Breast epithelium (tissue), 4 donors: ENCODE measurements around the gene RBP3. TPM values are rescaled to one million over a fixed set of nuclear protein-coding genes. Genes with fewer than 3 reads are reported as not detected.
A peak's percentile ranks its signal among the peaks of the same experiment; 100 is the strongest.

Source experiments
- DNase-seq, 2 donors: peaks; one replicate each; pipeline ENCODE4 v3.0.0-alpha.2; 2019; ENCODE audit warnings: low spot score in 2 of 2
- H3K27ac ChIP-seq, 2 donors: fragments of 200-600 bp; sonication (generic) in 1 of 2; one replicate each; pipeline ENCODE4 v1.5.1; 2016 to 2019; ENCODE audit warnings: mild to moderate bottlenecking in 1 of 2
- H3K27me3 ChIP-seq, 2 donors: fragments of 200-600 bp; sonication (generic) in 1 of 2; one replicate each; pipeline versions ENCODE4 v1.5.1 to v1.6.0; 2017 to 2019; ENCODE audit warnings: control low read depth in 1 of 2, mild to moderate bottlenecking in 1 of 2
- H3K36me3 ChIP-seq: fragments of 200-600 bp; one replicate; pipeline ENCODE4 v1.5.1; 2019
- H3K4me1 ChIP-seq, 2 donors: fragments of 200-600 bp; sonication (generic); one replicate each; pipeline ENCODE4 v1.5.1; 2016 to 2019; ENCODE audit warnings: control low read depth in 1 of 2
- H3K4me3 ChIP-seq, 3 donors: fragments of 200-600 bp; sonication (generic); 1 replicate in 2 of 3; 2 replicates in 1 of 3; pipeline ENCODE4 v1.5.1; 2016 to 2019; ENCODE audit warnings: mild to moderate bottlenecking in 3 of 3, moderate library complexity in 2 of 3
- H3K9me3 ChIP-seq, 2 donors: fragments of 200-600 bp; sonication (generic) in 1 of 2; one replicate each; pipeline ENCODE4 v1.5.1; 2016 to 2019; ENCODE audit warnings: control low read depth in 1 of 2
- POLR2A ChIP-seq: fragments of 450-650 bp; IDR thresholded peaks from one replicate; pipeline ENCODE4 v1.6.1; 2016; ENCODE audit warnings: antibody characterized with exemption, mild to moderate bottlenecking, moderate library complexity
- POLR2AphosphoS5 ChIP-seq, 3 donors: sonication (generic); formaldehyde crosslinking; IDR thresholded peaks; one replicate each; pipeline ENCODE4 v1.6.1; 2017; ENCODE audit warnings: antibody characterized with exemption in 3 of 3
- intact Hi-C: fragments of 100-400 bp; cut with DNase I; formaldehyde crosslinking; loops from one replicate; pipeline ENCODE4 v1.15.1; 2023; ENCODE audit warnings: low total_unique reads
- total RNA-seq, 3 donors: library from RNA; depleted of rRNA; stranded (reverse); fragments of >200 nt; gene quantifications; one replicate each; pipeline ENCODE4 v1.1.0, GENCODE V29; 2016
- TF ChIP-seq, protein P1 (sequence below), 3 donors: fragments of 450-650 bp; IDR thresholded peaks; one replicate each; pipeline ENCODE4 v1.5.1; 2016 to 2017; ENCODE audit warnings: antibody characterized with exemption in 3 of 3, mild to moderate bottlenecking in 3 of 3, moderate library complexity in 3 of 3

Gene RBP3
- total RNA-seq, 3 donors from 2014 or later = not detected

DNA sequence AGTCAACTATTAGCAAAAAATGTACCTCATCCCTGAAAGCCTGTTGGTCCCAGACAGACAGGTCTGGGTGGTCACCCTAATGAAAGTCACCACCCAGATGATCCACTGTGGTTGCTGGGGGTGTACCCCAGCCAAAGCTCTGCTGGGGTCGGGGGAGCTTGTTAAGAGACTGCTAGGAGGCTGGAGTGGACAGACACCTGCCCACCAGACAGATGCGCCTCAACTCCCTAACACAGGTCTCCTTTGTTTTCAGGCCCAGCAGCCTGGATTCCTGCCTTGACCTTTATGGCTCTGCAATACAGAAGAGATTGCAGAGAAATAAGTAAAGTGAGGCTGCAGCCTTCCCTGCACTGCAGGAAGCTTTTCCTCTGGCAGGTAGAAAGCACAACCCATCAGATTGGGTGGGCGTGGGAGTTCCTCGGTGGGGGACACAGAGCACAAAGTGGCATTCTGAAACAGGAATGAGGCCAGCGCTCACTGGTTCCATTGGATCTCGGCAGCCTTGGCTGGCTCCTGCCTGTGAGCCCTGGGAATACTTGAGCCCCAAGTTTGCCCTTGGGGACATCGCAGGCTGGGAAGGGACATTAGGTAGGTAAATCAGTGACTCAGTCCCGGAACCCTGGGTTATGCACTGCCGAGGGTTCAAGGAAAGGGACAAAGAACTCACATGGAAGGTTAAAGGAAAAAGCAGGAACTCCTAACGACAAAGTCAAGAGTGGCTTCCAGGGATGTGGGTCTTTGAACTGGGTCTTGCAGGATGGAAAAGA is 53.9 kb downstream of the RBP3 start:
- no peak overlapping the region for H3K4me3 ChIP-seq
- intact Hi-C loops = no loop called here
- H3K27me3 ChIP-seq = no peaks in the 10 kb centered on the region
- DNase-seq = no peak
- no peaks in the 10 kb centered on the region for H3K36me3 ChIP-seq
- H3K9me3 ChIP-seq = no peaks in the 10 kb centered on the region
- H3K4me1 ChIP-seq = no peaks in the 10 kb centered on the region
- peak overlapping the region in 1 of 2 donors; percentile 61 for H3K27ac ChIP-seq
- TF ChIP-seq POLR2AphosphoS5 (IDR thresholded peaks at IDR 0.05) (no peak), POLR2A (no peak)
- TF ChIP-seq, protein P1, sequence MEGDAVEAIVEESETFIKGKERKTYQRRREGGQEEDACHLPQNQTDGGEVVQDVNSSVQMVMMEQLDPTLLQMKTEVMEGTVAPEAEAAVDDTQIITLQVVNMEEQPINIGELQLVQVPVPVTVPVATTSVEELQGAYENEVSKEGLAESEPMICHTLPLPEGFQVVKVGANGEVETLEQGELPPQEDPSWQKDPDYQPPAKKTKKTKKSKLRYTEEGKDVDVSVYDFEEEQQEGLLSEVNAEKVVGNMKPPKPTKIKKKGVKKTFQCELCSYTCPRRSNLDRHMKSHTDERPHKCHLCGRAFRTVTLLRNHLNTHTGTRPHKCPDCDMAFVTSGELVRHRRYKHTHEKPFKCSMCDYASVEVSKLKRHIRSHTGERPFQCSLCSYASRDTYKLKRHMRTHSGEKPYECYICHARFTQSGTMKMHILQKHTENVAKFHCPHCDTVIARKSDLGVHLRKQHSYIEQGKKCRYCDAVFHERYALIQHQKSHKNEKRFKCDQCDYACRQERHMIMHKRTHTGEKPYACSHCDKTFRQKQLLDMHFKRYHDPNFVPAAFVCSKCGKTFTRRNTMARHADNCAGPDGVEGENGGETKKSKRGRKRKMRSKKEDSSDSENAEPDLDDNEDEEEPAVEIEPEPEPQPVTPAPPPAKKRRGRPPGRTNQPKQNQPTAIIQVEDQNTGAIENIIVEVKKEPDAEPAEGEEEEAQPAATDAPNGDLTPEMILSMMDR (IDR thresholded peaks at IDR 0.05) = no peak

DNA sequence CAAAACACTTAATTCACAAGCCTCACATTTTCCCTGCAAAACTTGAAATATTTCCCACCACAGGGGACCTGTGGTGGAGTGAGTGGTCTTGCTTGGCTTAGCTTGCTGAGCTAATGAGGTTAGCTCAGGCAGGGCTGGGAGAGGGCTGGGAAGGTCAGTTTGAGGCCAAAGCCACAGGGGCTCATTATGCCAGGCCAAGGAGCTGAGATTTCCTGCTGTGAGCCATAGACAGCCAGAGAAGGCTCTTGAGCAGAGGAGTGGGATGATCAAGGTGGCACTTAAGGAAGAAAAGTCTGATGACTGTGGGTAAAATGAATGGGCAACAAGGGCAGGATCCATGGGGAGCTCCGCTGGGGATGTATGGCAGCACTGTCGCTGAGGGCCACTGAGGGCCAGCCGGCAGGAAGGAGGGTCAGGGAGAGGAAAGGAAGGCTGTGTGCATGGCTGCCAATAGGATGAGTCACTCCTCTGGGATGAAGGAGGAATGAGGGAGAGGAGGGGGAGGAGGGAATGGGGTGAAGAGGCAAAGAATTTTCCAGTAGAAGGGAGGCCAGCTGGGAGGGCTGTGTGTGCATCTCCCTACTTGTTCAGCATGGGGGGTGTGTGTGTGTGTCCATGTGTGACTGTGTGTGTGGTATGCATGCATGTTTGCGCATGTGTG is 54.6 kb downstream of the RBP3 start:
- peak overlapping the region in 1 of 2 donors; percentile 61 for H3K27ac ChIP-seq

DNA sequence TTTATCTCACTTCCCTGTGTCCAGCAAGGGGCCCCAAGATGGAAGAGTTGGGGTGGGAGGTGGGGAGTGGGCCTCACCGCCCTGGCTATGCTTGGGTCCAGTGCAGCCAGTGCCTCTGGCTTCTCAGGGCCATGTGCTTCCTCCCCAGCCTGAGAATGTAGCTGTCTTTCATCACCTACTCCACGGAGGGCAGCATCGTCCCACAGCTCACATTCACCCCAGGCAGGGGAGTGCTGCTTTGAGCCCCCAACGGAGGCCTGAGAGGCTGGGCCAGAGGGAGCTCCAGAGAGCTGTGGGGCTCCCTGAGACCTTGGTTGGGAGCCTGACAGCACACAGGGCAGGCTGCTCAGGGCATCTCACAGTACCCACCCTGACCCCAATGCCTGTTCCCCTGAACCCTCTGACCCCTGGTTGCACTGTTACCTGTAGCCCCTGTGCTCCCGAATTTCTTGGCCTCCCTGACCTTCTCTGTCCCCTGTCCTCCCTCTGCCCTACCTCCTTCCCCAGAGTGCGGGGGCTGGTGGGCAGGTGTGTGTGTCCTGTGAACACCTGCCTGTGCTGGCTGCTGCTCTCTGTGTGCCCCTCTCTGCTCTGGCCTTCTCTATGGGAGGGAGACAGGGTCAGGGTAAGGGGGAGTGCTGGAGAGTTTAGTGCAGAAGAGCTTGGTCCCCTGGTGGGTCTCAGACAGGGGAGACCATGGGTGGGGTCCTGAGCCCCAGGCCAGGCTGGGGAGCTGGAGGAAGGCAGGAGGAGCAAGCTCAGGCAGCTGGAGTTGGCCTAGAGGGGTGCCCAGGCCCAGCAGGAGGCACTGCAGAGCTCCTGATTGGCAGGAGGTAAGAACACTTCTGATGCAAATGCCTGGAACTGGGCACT is 55.5 kb downstream of the RBP3 start:
- no peak for DNase-seq
- H3K27ac ChIP-seq = peak overlapping the region in 1 of 2 donors; percentile 32

More for the DNA sequence above, 54.6 kb downstream of the RBP3 start:
- Histone ChIP-seq H3K9me3 (no peaks in the 10 kb centered on the region), H3K27me3 (no peaks in the 10 kb centered on the region), H3K4me3 (no peak overlapping the region), H3K36me3 (no peaks in the 10 kb centered on the region), H3K4me1 (no peaks in the 10 kb centered on the region)
- DNase-seq = peak in 1 of 2 donors; percentile 47
- TF ChIP-seq POLR2A = no peak
- TF ChIP-seq, protein P1 (IDR thresholded peaks at IDR 0.05) = no peak
- TF ChIP-seq POLR2AphosphoS5 (IDR thresholded peaks at IDR 0.05) = no peak
- intact Hi-C loops = no loop called here

DNA sequence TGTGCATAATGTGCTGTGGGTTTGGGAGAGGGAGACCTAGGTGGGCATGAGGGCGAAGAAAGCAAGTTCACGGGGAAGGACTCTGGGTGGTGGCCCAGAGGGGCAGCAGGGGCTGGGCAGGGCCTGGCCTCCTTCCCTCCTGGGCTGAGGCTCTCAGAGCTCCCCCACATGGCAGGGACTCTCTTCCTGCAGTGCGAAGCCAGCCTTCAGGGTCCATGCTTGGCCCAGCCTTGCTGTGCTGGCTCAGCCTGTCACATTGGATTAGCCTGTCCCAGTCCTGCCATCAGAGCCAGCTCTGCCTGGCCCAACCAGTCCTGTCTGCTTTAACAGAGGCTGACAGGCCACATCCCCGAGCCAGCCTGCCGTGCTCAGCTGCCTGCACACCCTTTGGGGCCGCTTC is 56.3 kb downstream of the RBP3 start:
- Histone ChIP-seq H3K4me1 (no peaks in the 10 kb centered on the region), H3K4me3 (no peak overlapping the region), H3K27me3 (no peaks in the 10 kb centered on the region), H3K9me3 (no peaks in the 10 kb centered on the region), H3K36me3 (no peaks in the 10 kb centered on the region), H3K27ac (no peak overlapping the region)
- TF ChIP-seq, protein P1 (IDR thresholded peaks at IDR 0.05) = no peak
- no peak for TF ChIP-seq POLR2AphosphoS5 (IDR thresholded peaks at IDR 0.05)
- no peak for TF ChIP-seq POLR2A
- no peak for DNase-seq
- intact Hi-C loops = no loop called here

More for the DNA sequence above, 55.5 kb downstream of the RBP3 start:
- no peaks in the 10 kb centered on the region for H3K4me1 ChIP-seq
- no peak overlapping the region for H3K4me3 ChIP-seq
- no peaks in the 10 kb centered on the region for H3K27me3 ChIP-seq
- H3K9me3 ChIP-seq = no peaks in the 10 kb centered on the region
- TF ChIP-seq POLR2AphosphoS5 (IDR thresholded peaks at IDR 0.05) (no peak), POLR2A (no peak)
- TF ChIP-seq, protein P1 (IDR thresholded peaks at IDR 0.05) = no peak
- intact Hi-C loops = no loop called here
- no peaks in the 10 kb centered on the region for H3K36me3 ChIP-seq
